Esophagus squamous epithelium (tissue), 5 donors: ENCODE measurements around the gene GINS2. TPM values are rescaled to one million over a fixed set of nuclear protein-coding genes. Genes with fewer than 3 reads are reported as not detected.
A peak's percentile ranks its signal among the peaks of the same experiment; 100 is the strongest.

Experiments used
- DNase-seq: peaks from one replicate; lab custom pipeline; 2025; lab: John Stamatoyannopoulos, UW
- H3K27ac ChIP-seq, 4 donors: fragments of 200-600 bp; sonication (generic); one replicate each; pipeline ENCODE4 v1.5.1; 2016 to 2019; ENCODE audit warnings: mild to moderate bottlenecking in 1 of 4
- H3K27me3 ChIP-seq, 4 donors: fragments of 200-600 bp; sonication (generic); 1 replicate in 3 of 4; 2 replicates in 1 of 4; pipeline versions ENCODE4 v1.5.1 to v1.6.0; 2017 to 2021; ENCODE audit warnings: antibody characterized with exemption in 1 of 4
- H3K36me3 ChIP-seq, 3 donors: fragments of 200-600 bp; sonication (generic); one replicate each; pipeline ENCODE4 v1.5.1; 2016 to 2019
- H3K4me1 ChIP-seq, 3 donors: fragments of 200-600 bp; sonication (generic); one replicate each; pipeline ENCODE4 v1.5.1; 2017 to 2019
- H3K4me3 ChIP-seq, 4 donors: fragments of 200-600 bp; sonication (generic); 1 replicate in 3 of 4; 2 replicates in 1 of 4; pipeline ENCODE4 v1.5.1; 2016 to 2019; ENCODE audit warnings: mild to moderate bottlenecking in 2 of 4, moderate library complexity in 1 of 4
- H3K9me3 ChIP-seq, 3 donors: fragments of 200-600 bp; sonication (generic); one replicate each; pipeline ENCODE4 v1.5.1; 2016 to 2019
- POLR2A ChIP-seq, 4 donors: fragments of 450-650 bp; IDR thresholded peaks; one replicate each; pipeline ENCODE4 v1.6.1; 2017; ENCODE audit warnings: antibody characterized with exemption in 4 of 4, mild to moderate bottlenecking in 4 of 4, moderate library complexity in 3 of 4
- WGBS, 2 donors: methylation state at CpG; one replicate each; pipeline ENCODE4 v1.1.5; 2018; 5-methylcytosine and 5-hydroxymethylcytosine counted together
- intact Hi-C: fragments of 100-400 bp; cut with DNase I; formaldehyde crosslinking; loops from one replicate; pipeline ENCODE4 v1.15.0; 2022
- total RNA-seq, 4 donors: library from RNA; depleted of rRNA; stranded (reverse); fragments of >200 nt; gene quantifications; one replicate each; pipeline ENCODE4 v1.1.0, GENCODE V29; 2016
- TF ChIP-seq, protein P1 (sequence below), 6 experiments: fragments of 450-650 bp in 4 of 6; fragments of 200-600 bp in 2 of 6; sonication (generic) in 2 of 6; IDR thresholded peaks; one replicate each; pipeline ENCODE4 v1.5.1; 2016 to 2019; ENCODE audit warnings: antibody characterized with exemption in 6 of 6, mild to moderate bottlenecking in 4 of 6, moderate library complexity in 4 of 6
- donor health status: DM: yes; HTN: yes; CAD: no.

The GINS2 gene
- total RNA-seq, 4 donors from 2014 or later: 2.5 to 12.6 (median 6.7) TPM

DNA sequence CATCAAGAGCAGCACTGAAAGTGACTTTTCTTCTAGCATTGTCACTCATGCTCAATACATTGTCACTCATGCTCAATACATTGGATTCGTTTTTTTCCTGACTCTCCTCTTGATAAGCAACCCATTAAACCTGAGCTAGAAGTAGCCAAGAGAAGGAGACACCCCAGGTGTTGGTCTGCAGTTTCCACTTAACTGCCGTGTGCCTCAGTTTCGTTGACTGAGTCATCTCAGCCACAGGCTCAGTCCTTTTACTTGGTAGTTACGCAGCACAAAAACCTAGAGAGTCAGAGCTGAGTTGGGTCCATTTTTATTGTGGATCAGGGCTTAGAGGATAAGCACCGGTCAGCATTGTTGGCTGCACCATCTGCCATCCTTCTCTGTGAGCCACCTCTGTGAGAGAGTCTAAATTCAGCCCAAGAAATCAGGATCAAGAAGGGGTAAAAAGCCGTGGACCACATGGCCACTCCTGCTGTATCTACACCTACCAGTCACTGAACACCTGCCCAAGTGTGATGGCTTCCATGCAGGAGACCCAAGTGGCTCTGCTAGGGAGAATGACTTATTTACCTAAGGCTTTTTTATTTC is 11.3 kb downstream of the GINS2 start:
- no peaks in the 10 kb centered on the region for H3K27me3 ChIP-seq
- no peak overlapping the region for H3K4me3 ChIP-seq
- intact Hi-C loops: no loop called here
- peaks cover 0 to 15% (median 8%) of the 10 kb centered on the region in 3 donors for H3K4me1 ChIP-seq
- WGBS, 2 donors: 73 to 79% methylated on average over 5 to 6 of the region's 6 CpGs
- no peaks in the 10 kb centered on the region for H3K9me3 ChIP-seq
- no peak for TF ChIP-seq POLR2A (IDR thresholded peaks at IDR 0.05)
- TF ChIP-seq, protein P1, sequence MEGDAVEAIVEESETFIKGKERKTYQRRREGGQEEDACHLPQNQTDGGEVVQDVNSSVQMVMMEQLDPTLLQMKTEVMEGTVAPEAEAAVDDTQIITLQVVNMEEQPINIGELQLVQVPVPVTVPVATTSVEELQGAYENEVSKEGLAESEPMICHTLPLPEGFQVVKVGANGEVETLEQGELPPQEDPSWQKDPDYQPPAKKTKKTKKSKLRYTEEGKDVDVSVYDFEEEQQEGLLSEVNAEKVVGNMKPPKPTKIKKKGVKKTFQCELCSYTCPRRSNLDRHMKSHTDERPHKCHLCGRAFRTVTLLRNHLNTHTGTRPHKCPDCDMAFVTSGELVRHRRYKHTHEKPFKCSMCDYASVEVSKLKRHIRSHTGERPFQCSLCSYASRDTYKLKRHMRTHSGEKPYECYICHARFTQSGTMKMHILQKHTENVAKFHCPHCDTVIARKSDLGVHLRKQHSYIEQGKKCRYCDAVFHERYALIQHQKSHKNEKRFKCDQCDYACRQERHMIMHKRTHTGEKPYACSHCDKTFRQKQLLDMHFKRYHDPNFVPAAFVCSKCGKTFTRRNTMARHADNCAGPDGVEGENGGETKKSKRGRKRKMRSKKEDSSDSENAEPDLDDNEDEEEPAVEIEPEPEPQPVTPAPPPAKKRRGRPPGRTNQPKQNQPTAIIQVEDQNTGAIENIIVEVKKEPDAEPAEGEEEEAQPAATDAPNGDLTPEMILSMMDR (IDR thresholded peaks at IDR 0.05): no peak
- H3K36me3 ChIP-seq: peaks cover 0 to 71% (median 2%) of the 10 kb centered on the region in 3 donors
- no peak for DNase-seq
- H3K27ac ChIP-seq: no peak overlapping the region

DNA sequence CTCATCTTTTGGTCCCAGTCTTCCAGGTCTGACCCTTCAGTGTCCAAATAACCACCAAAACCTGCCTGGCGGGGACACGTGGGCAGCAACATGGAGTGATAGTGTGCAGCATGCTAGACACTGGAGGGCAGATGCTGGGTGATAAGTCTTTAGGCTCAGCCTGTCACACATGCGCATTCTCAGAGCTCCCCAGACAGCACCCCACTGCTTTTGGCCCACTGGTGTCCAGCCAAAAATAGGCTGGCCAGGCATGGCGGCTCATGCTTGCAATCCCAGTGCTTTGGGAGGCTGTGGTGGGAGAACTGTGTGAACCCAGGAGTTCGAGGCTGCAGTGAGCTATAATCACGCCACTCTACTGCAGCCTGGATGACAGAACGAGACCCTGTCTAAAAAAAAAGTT is 12.3 kb downstream of the GINS2 start:
- 88 to 89% methylated on average over 1 to 6 of the region's 7 CpGs for WGBS, 2 donors
- intact Hi-C loops: no loop called here
- peaks cover 9 to 81% (median 12%) of the 10 kb centered on the region in 3 donors for H3K36me3 ChIP-seq

DNA sequence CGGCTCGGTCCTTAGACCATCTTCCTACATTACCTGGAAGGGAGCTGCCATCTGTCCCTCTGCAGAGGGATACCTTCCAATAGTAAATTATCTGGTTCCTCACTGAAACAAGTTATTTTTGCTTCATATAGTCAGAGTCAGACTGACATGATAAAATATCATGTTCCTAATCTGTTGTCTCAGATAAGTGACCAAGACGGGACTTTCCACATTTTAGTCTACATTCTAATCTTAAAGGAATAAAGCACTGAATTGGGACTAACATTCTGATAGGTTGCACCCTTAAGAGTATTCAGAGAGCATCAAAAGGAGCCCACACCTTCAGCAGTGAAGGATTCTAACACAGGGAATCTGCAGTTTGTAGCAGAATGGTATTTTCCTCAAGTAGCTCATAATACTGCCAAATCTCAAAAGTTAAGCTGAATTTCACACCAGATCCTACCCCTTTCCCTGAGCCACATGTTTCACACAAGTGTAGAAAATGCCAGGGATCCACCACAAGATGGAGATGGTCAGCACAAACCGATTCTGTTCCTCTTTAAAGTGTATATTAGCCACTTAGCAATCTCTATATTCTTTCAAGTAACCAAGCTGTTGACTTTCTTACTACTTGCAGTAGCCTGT is 13.4 kb downstream of the GINS2 start:
- intact Hi-C loops: no loop called here
- H3K4me1 ChIP-seq: peaks cover 0 to 15% (median 8%) of the 10 kb centered on the region in 3 donors
- no peak for DNase-seq
- H3K36me3 ChIP-seq: peaks cover 10 to 86% (median 13%) of the 10 kb centered on the region in 3 donors
- no peaks in the 10 kb centered on the region for H3K27me3 ChIP-seq
- no peak overlapping the region for H3K4me3 ChIP-seq
- no peak for TF ChIP-seq POLR2A (IDR thresholded peaks at IDR 0.05)
- TF ChIP-seq, protein P1 (IDR thresholded peaks at IDR 0.05): peak in 4 of 6 experiments; percentile 23 to 50 (median 30)
- no peak overlapping the region for H3K27ac ChIP-seq
- H3K9me3 ChIP-seq: no peaks in the 10 kb centered on the region
- WGBS, 2 donors: 62 to 69% methylated on average over 4 of the region's 4 CpGs

More for the DNA sequence above, 12.3 kb downstream of the GINS2 start:
- Histone ChIP-seq H3K27me3 (no peaks in the 10 kb centered on the region), H3K4me3 (no peak overlapping the region), H3K9me3 (no peaks in the 10 kb centered on the region), H3K27ac (no peak overlapping the region), H3K4me1 (peaks cover 0 to 15% (median 8%) of the 10 kb centered on the region in 3 donors)
- TF ChIP-seq, protein P1 (IDR thresholded peaks at IDR 0.05): no peak
- no peak for DNase-seq

DNA sequence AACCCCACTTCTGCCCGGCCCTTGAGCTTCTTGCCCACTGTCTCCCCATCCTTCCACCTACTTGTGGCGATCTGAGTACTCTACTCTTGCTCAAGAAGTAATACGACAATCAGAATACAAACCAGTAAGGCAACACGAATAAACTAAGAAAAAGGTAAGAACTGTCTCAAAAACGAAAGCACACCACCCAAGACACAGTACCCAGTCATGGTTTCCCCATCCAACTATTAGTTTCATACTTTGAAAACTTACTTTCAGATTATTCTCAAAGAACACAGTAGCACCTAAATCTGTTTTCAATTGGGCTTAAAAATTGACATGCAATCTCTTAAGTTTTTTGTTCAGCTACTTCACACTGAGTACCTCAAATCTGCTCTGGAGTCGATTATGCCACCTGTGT is 13.9 kb downstream of the GINS2 start:
- WGBS, 2 donors: 82 to 86% methylated on average over 6 of the region's 6 CpGs
- TF ChIP-seq, protein P1 (IDR thresholded peaks at IDR 0.05): no peak
- no peak for TF ChIP-seq POLR2A (IDR thresholded peaks at IDR 0.05)
- DNase-seq: no peak
- Histone ChIP-seq H3K9me3 (no peaks in the 10 kb centered on the region), H3K4me1 (peaks cover 0 to 15% (median 8%) of the 10 kb centered on the region in 3 donors), H3K27me3 (no peaks in the 10 kb centered on the region), H3K27ac (peak overlapping the region in 1 of 4 donors; percentile 60), H3K4me3 (no peak overlapping the region), H3K36me3 (peaks cover 10 to 91% (median 13%) of the 10 kb centered on the region in 3 donors)
- intact Hi-C loops: no loop called here

DNA sequence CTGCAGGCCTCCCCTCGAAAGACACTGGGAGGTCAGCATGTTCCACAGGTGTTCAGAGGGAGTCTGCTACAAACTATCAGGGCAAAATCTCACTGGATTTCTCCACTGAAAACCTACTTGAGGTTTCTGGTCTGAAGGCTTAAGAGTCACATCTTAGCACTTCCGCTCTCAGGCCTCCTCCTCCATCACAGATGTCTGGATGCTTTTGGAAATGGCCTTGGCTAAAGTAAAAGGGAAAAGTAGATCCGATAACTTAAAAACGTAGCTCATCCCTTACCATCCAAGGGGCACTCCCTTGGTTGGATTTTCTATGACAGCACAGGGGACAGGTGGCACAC is 14.4 kb downstream of the GINS2 start:
- Histone ChIP-seq H3K36me3 (peaks cover 10 to 96% (median 13%) of the 10 kb centered on the region in 3 donors), H3K27me3 (no peaks in the 10 kb centered on the region), H3K9me3 (no peaks in the 10 kb centered on the region), H3K4me3 (no peak overlapping the region), H3K4me1 (peaks cover 0 to 15% (median 8%) of the 10 kb centered on the region in 3 donors), H3K27ac (peak overlapping the region in 2 of 4 donors; percentile 9 to 60)
- TF ChIP-seq, protein P1 (IDR thresholded peaks at IDR 0.05): no peak
- TF ChIP-seq POLR2A (IDR thresholded peaks at IDR 0.05): no peak
- 77 to 82% methylated on average over 4 of the region's 4 CpGs for WGBS, 2 donors
- DNase-seq: no peak
- intact Hi-C loops: no loop called here
